Activated CD8-positive, alpha-beta memory T cell treated with anti-CD3 and anti-CD28 coated beads for 24 hours (primary cell): Measurements from ENCODE around the gene WFDC6.
"Not testable (repeated sequence)": the region's sequence is repeated elsewhere in the genome, so short reads cannot be mapped to it uniquely, and the experiment has no call there.

Experiments used
- DNase-seq: peaks from one replicate; pipeline ENCODE4 v3.0.0-alpha.2; 2020

Gene WFDC6

GRCh38 chr20:45539382-45539781, at the start of gene WFDC6:
Gene WFDC6 (minus strand): TSS chr20:45539482. CDS start chr20:45539407, 75 bp downstream.
- no peak for DNase-seq

- no peak for DNase-seq
Observed at GRCh38 chr20:45588800-45589199, 49.5 kb upstream of the WFDC6 start.

- not testable (repeated sequence) for DNase-seq
Observed at GRCh38 chr20:45585986-45586385, 46.7 kb upstream of the WFDC6 start.

DNA sequence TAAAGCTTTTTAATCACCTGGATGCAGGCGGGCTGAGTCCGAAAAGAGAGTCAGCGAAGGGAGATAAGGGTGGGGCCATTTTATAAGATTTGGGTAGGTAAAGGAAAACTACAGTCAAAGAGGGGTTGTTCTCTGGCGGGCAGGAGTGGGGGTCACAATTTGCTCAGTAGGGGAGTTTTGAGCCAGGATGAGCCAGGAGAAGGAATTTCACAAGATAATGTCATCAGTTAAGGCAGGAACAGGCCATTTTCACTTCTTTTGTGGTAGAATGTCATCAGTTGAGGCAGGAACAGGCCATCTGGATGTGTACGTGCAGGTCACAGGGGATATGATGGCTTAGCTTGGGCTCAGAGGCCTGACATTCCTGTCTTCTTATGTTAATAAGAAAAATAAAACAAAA, 45.0 kb upstream of the WFDC6 start:
- DNase-seq: not testable (repeated sequence)

- DNase-seq: no peak
Observed at GRCh38 chr20:45583502-45583901, 44.2 kb upstream of the WFDC6 start.

DNA sequence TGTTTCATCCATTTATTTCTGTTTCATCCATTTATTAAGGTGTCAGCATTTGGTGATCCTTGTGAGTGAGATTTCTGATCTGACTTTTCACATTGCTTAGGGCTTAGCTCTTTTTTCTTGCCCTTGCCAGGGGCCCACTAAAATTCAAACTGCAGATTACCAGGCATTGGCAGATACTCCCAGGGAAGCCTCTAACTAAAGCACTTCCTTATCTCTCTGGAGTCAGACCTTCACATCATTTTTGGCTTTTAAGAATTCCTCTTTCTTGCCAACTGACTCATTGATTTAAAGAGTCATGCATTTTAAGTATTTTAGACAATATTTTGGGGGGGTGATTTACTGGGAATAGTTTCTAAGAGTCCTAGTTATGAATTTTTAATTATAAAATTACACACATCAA, 42.4 kb upstream of the WFDC6 start:
- no peak for DNase-seq

DNA sequence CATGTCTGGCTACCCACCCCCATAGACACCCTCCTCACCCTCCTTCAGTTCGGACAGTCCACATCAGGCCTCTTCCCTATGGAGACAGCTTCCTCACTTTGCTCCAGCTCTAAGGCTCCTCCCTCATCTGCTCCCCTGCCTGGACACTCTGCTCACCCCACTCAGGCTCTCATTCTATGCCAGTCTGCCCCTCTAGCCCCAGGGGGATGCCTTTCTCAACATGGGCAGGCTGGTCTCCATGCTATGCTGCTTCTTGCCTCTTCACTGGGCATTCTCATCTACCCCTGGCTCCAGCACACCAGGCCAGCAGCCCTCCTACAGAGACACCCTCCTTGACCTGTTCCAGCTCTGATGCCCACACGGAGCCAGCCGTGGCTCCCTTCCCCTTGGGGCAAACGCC, 39.9 kb upstream of the WFDC6 start, which contains the start of gene WFDC8:
Gene WFDC8, minus strand, starts transcription at position 101 of the 400 bp plus-strand sequence. Its CDS starts 37 bp downstream, at position 64.
- DNase-seq: no peak

DNA sequence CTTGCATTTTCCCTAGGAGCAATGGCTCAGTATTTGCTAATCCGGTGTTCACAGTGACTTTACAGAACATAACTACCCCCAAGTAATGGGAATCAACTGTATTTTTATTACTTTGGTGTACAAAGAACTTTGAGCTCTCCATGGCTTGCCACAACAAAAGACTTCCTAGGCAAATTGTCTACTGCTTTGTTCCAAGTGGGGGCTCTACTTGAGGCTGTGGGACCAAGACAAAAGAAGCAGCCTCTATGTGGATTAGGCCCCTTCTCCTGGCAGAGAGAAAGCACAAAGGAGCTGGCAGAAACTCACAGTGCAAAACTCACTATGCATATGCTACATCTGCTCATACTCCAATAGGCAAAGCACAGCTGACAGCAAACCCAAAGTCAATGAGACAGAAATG, 38.9 kb upstream of the WFDC6 start:
- DNase-seq: no peak

GRCh38 chr20:45576995-45577394, 37.7 kb upstream of the WFDC6 start:
- DNase-seq: no peak

DNA sequence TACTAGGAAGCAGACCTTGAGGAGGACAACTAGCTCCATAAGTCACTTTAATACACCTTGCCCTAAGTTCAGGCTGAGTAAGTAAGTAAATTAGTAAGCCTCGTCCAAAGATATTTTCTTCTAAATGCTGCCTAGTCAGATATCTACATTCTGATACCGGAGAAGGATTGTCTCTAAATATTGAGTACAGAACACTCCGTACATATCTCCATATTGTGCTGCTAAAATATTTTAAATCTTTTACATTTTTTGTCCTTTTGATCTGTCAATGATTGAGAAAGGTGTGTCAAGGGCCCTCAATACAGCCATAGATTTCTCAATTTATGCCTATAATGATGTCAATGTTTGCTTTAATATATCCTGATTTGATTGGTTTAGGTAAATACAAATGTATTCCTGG, 36.6 kb upstream of the WFDC6 start:
- no peak for DNase-seq

GRCh38 chr20:45569650-45570049, 30.4 kb upstream of the WFDC6 start:
- not testable (repeated sequence) for DNase-seq

DNA sequence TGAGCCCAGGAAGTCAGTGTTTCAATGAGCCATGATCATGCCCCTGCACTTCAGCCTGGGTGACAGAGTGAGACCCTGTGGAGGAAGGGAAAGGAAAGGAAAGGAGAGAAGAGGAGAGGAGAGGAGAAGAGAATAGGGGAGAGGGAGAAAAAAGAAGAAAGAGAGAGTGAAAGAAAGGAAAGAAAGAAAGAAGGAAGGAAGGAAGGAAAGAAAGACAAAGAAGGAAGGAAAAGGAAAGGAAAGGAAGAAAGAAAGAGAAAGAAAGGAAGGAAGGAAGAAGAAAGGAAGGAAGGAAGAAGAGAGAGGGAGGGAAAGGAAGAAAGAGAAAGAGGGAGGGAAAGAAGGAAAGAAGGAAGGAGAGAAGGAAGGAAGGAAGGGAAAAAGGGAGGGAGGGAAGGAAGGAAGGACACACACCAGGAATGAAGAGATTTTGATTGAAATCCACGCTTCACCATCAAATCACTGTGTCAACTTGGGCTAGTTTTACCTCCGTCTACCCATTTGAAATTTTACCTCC, 25.5 kb upstream of the WFDC6 start:
- DNase-seq: no peak

DNA sequence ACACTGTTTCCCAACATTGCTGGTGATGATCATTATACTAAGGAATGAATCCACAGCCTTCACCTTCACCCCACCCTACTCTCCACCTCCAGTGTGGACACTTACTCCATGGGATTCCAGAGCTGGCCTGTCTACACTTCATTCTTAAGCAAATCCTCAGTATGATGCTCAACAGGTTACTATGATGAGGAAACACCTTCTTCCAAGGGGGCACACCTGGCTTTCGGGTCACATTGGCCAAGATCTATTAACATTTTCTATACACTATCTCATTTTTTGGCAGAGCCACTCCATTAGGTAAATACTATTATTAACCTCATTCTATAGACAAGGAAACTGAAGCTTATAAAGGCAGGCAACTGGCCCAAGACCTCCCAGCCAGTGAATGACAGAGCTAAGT, 15.9 kb upstream of the WFDC6 start:
- DNase-seq: no peak

DNA sequence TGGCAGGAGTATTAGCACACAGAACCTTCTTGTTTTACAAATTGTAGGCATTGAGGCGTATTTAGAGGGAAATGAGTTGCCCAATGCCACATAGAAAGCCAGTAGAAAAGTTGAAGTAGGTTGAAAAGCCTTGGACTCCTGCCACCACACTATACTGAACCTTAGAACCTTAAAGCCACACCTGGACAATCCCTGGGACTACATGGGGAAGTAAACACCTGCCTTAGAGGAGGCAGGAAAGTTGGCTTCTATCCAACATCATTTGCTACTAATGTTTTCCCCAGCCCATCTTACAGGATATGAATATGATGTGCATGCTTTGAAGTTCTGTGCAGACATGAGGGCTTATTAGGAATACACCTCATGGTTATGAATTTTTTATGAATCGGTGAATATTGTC, 13.2 kb upstream of the WFDC6 start:
- no peak for DNase-seq

DNA sequence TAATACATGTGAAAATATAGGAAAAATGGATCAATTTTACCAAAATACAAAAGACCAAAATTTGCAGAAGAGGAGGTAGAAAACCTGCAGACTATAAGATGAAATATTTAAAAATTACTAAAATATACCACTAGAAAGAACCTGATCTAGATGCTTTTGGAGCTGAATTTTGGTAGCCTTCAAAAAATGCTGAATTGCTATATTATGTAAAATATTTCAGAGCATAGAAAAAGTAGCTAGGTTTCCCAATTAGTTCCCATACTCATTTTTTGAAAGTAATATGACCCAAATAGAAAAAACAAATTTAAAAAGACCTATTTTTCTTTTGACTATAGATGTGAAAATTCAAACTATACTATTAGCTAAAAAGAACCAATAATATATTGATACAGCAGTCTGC, 11.5 kb upstream of the WFDC6 start:
- DNase-seq: no peak

- DNase-seq: no peak
Observed at GRCh38 chr20:45548410-45548809, 9.1 kb upstream of the WFDC6 start.

DNA sequence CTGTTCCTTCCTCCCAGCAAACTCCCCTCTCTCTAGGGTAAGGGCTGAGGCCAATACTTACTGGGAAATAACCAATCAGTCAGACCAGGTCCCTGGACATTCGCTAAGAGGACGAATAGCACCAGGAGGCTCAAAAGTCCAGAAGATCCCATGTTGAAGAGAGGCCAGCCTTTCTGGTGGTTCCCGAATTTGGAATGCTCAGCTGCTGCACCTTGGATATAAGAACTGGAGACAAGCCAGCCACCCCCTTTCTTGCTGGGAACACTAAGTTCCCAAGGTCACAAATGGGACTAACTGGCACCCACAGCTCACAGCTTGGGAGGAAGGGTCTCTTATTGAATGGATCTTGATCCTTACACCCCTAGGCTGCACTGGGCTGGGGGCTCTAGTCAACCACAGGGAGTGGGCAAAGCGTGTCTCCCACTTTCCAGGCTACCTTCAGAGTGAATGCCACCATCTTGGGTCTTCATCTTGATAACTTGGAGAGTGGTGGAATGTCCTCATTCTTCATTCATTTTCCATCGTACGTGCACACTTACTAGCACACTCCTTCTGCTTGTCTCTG, 8.0 kb upstream of the WFDC6 start, which contains the start of gene EPPIN:
Gene EPPIN, minus strand, starts transcription at position 196 of the 565 bp plus-strand sequence. Its CDS starts 44 bp downstream, at position 152.
- DNase-seq: no peak

GRCh38 chr20:45545754-45546453, 6.6 kb upstream of the WFDC6 start:
- DNase-seq: no peak

- DNase-seq: no peak
Observed at GRCh38 chr20:45545351-45545750, 6.1 kb upstream of the WFDC6 start.

- no peak for DNase-seq
Observed at GRCh38 chr20:45538209-45538799, 978 bp downstream of the WFDC6 start.

DNA sequence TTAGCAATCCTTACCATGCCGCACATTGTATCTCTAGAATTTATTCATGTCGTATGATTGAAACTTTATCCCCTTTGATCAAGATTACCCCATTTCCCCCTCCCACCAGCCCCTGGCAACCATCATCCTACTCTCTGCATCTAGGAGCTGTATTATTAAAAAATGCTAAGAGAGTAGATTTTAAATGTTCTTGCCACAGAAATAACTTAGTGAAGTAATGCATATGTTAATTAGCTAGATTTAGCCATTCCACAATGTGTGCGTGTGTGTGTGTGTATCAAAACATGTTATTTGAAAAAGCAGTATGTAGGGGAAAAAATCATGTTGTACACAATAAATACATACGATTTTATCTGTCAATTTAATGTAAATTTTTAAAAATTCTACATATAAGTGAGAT, 12.0 kb downstream of the WFDC6 start:
- no peak for DNase-seq

- DNase-seq: no peak
Observed at GRCh38 chr20:45523821-45524220, 15.5 kb downstream of the WFDC6 start.

GRCh38 chr20:45518282-45518681, 21.0 kb downstream of the WFDC6 start:
- DNase-seq: no peak
